Measurements from ENCODE around the gene ANO4. TPM values are rescaled to one million over a fixed set of nuclear protein-coding genes. Genes with fewer than 3 reads are reported as not detected.

Gene ANO4
- total and polyA plus RNA-seq, 4 experiments from 2014 or later, result not detected

- H3K4me3 ChIP-seq (ENCODE audit: low read length in 2 of 2), result no peak overlapping the region
- no peaks in the 10 kb centered on the region for H3K9me3 ChIP-seq (ENCODE audit: control insufficient read depth in 1 of 2, low read length in 2 of 2)
- ChIA-PET POLR2A (ENCODE audit: partially characterized antibody) (no interaction called here), CTCF (ENCODE audit: partially characterized antibody) (no interaction called here)
- Mint-ChIP-seq H3K9me3 (peaks cover 0 to 5% (median 3%) of the 10 kb centered on the region in 8 donors), H3K4me1 (no peaks in the 10 kb centered on the region), H3K4me3 (no peak overlapping the region), H3K27ac (no peak overlapping the region), H3K27me3 (no peaks in the 10 kb centered on the region), H3K36me3 (no peaks in the 10 kb centered on the region)
- intact Hi-C loops (cut with micrococcal nuclease), result no loop called here
- H3K27ac ChIP-seq (ENCODE audit: low read depth, low read length), result no peak overlapping the region
- no peak for DNase-seq
- H3K36me3 ChIP-seq (ENCODE audit: insufficient read depth, low read length), result no peaks in the 10 kb centered on the region
- no peaks in the 10 kb centered on the region for H3K27me3 ChIP-seq (ENCODE audit: insufficient read depth, low read length)
- H3K4me1 ChIP-seq (ENCODE audit: insufficient read depth, low read length), result no peaks in the 10 kb centered on the region
Measured at GRCh38 chr12:100896192-100896591, 101.6 kb downstream of the ANO4 start.

- no peaks in the 10 kb centered on the region for H3K4me1 ChIP-seq (ENCODE audit: insufficient read depth, low read length)
- H3K36me3 ChIP-seq (ENCODE audit: insufficient read depth, low read length), result no peaks in the 10 kb centered on the region
- no peak overlapping the region for H3K27ac ChIP-seq (ENCODE audit: low read depth, low read length)
- ChIA-PET CTCF (ENCODE audit: partially characterized antibody) (no interaction called here), POLR2A (ENCODE audit: partially characterized antibody) (no interaction called here)
- Mint-ChIP-seq H3K36me3 (no peaks in the 10 kb centered on the region), H3K27ac (no peak overlapping the region), H3K9me3 (peaks cover 0 to 5% (median 3%) of the 10 kb centered on the region in 8 donors), H3K27me3 (no peaks in the 10 kb centered on the region), H3K4me3 (no peak overlapping the region), H3K4me1 (no peaks in the 10 kb centered on the region)
- H3K9me3 ChIP-seq (ENCODE audit: control insufficient read depth in 1 of 2, low read length in 2 of 2), result no peaks in the 10 kb centered on the region
- no peak for DNase-seq
- no peaks in the 10 kb centered on the region for H3K27me3 ChIP-seq (ENCODE audit: insufficient read depth, low read length)
- intact Hi-C loops (cut with micrococcal nuclease), result no loop called here
- H3K4me3 ChIP-seq (ENCODE audit: low read length in 2 of 2), result no peak overlapping the region
Measured at GRCh38 chr12:100897240-100897639, 102.7 kb downstream of the ANO4 start.

GRCh38 chr12:100899301-100899700 is 104.7 kb downstream of the ANO4 start:
- ChIA-PET POLR2A (ENCODE audit: partially characterized antibody) (no interaction called here), CTCF (ENCODE audit: partially characterized antibody) (no interaction called here)
- no peak overlapping the region for H3K4me3 Mint-ChIP-seq
- no peak overlapping the region for H3K27ac Mint-ChIP-seq
- intact Hi-C loops (cut with micrococcal nuclease), result no loop called here
- no peaks in the 10 kb centered on the region for H3K36me3 ChIP-seq (ENCODE audit: insufficient read depth, low read length)
- DNase-seq, result no peak
- H3K9me3 Mint-ChIP-seq, result peaks cover 0 to 4% (median 2%) of the 10 kb centered on the region in 8 donors
- no peaks in the 10 kb centered on the region for H3K27me3 Mint-ChIP-seq
- no peak overlapping the region for H3K27ac ChIP-seq (ENCODE audit: low read depth, low read length)
- H3K4me1 ChIP-seq (ENCODE audit: insufficient read depth, low read length), result no peaks in the 10 kb centered on the region
- no peak overlapping the region for H3K4me3 ChIP-seq (ENCODE audit: low read length in 2 of 2)
- H3K4me1 Mint-ChIP-seq, result no peaks in the 10 kb centered on the region
- H3K27me3 ChIP-seq (ENCODE audit: insufficient read depth, low read length), result no peaks in the 10 kb centered on the region
- H3K36me3 Mint-ChIP-seq, result no peaks in the 10 kb centered on the region
- no peaks in the 10 kb centered on the region for H3K9me3 ChIP-seq (ENCODE audit: control insufficient read depth in 1 of 2, low read length in 2 of 2)

GRCh38 chr12:100900808-100901207 is 106.2 kb downstream of the ANO4 start:
- H3K27ac Mint-ChIP-seq, result no peak overlapping the region
- no peaks in the 10 kb centered on the region for H3K36me3 Mint-ChIP-seq
- Histone ChIP-seq H3K27ac (ENCODE audit: low read depth, low read length) (no peak overlapping the region), H3K36me3 (ENCODE audit: insufficient read depth, low read length) (no peaks in the 10 kb centered on the region), H3K9me3 (ENCODE audit: control insufficient read depth in 1 of 2, low read length in 2 of 2) (no peaks in the 10 kb centered on the region), H3K4me1 (ENCODE audit: insufficient read depth, low read length) (no peaks in the 10 kb centered on the region), H3K27me3 (ENCODE audit: insufficient read depth, low read length) (no peaks in the 10 kb centered on the region), H3K4me3 (ENCODE audit: low read length in 2 of 2) (no peak overlapping the region)
- DNase-seq, result no peak
- H3K9me3 Mint-ChIP-seq, result peaks cover 0 to 2% (median 2%) of the 10 kb centered on the region in 8 donors
- POLR2A ChIA-PET (ENCODE audit: partially characterized antibody), result no interaction called here
- H3K27me3 Mint-ChIP-seq, result no peaks in the 10 kb centered on the region
- CTCF ChIA-PET (ENCODE audit: partially characterized antibody), result no interaction called here
- intact Hi-C loops (cut with micrococcal nuclease), result no loop called here
- H3K4me1 Mint-ChIP-seq, result no peaks in the 10 kb centered on the region
- H3K4me3 Mint-ChIP-seq, result no peak overlapping the region

GRCh38 chr12:100901266-100901665 is 106.7 kb downstream of the ANO4 start:
- no peaks in the 10 kb centered on the region for H3K36me3 Mint-ChIP-seq

GRCh38 chr12:100904270-100904669 is 109.7 kb downstream of the ANO4 start:
- intact Hi-C loops (cut with micrococcal nuclease), result no loop called here
- H3K9me3 ChIP-seq (ENCODE audit: control insufficient read depth in 1 of 2, low read length in 2 of 2), result no peaks in the 10 kb centered on the region
- H3K4me1 Mint-ChIP-seq, result no peaks in the 10 kb centered on the region
- H3K9me3 Mint-ChIP-seq, result peaks cover 0 to 2% (median under 1%) of the 10 kb centered on the region in 8 donors
- H3K36me3 Mint-ChIP-seq, result no peaks in the 10 kb centered on the region
- no peaks in the 10 kb centered on the region for H3K4me1 ChIP-seq (ENCODE audit: insufficient read depth, low read length)
- H3K27me3 ChIP-seq (ENCODE audit: insufficient read depth, low read length), result no peaks in the 10 kb centered on the region
- H3K36me3 ChIP-seq (ENCODE audit: insufficient read depth, low read length), result no peaks in the 10 kb centered on the region
- H3K27ac ChIP-seq (ENCODE audit: low read depth, low read length), result no peak overlapping the region
- no peak overlapping the region for H3K4me3 ChIP-seq (ENCODE audit: low read length in 2 of 2)
- no peak overlapping the region for H3K27ac Mint-ChIP-seq
- no peak for DNase-seq
- H3K27me3 Mint-ChIP-seq, result no peaks in the 10 kb centered on the region
- ChIA-PET POLR2A (ENCODE audit: partially characterized antibody) (no interaction called here), CTCF (ENCODE audit: partially characterized antibody) (no interaction called here)
- H3K4me3 Mint-ChIP-seq, result no peak overlapping the region

More at GRCh38 chr12:100901266-100901665, 106.7 kb downstream of the ANO4 start:
- intact Hi-C loops (cut with micrococcal nuclease), result no loop called here
- Mint-ChIP-seq H3K27me3 (no peaks in the 10 kb centered on the region), H3K4me1 (no peaks in the 10 kb centered on the region), H3K27ac (no peak overlapping the region), H3K4me3 (no peak overlapping the region), H3K9me3 (peaks cover 0 to 2% (median 2%) of the 10 kb centered on the region in 8 donors)
- ChIA-PET CTCF (ENCODE audit: partially characterized antibody) (no interaction called here), POLR2A (ENCODE audit: partially characterized antibody) (no interaction called here)
- no peaks in the 10 kb centered on the region for H3K4me1 ChIP-seq (ENCODE audit: insufficient read depth, low read length)
- H3K27me3 ChIP-seq (ENCODE audit: insufficient read depth, low read length), result no peaks in the 10 kb centered on the region
- H3K36me3 ChIP-seq (ENCODE audit: insufficient read depth, low read length), result no peaks in the 10 kb centered on the region
- no peak overlapping the region for H3K27ac ChIP-seq (ENCODE audit: low read depth, low read length)
- DNase-seq, result no peak
- no peak overlapping the region for H3K4me3 ChIP-seq (ENCODE audit: low read length in 2 of 2)
- no peaks in the 10 kb centered on the region for H3K9me3 ChIP-seq (ENCODE audit: control insufficient read depth in 1 of 2, low read length in 2 of 2)

- Histone ChIP-seq H3K4me3 (ENCODE audit: low read length in 2 of 2) (no peak overlapping the region), H3K4me1 (ENCODE audit: insufficient read depth, low read length) (no peaks in the 10 kb centered on the region), H3K9me3 (ENCODE audit: control insufficient read depth in 1 of 2, low read length in 2 of 2) (no peaks in the 10 kb centered on the region), H3K27ac (ENCODE audit: low read depth, low read length) (no peak overlapping the region), H3K36me3 (ENCODE audit: insufficient read depth, low read length) (no peaks in the 10 kb centered on the region), H3K27me3 (ENCODE audit: insufficient read depth, low read length) (no peaks in the 10 kb centered on the region)
- ChIA-PET CTCF (ENCODE audit: partially characterized antibody) (no interaction called here), POLR2A (ENCODE audit: partially characterized antibody) (no interaction called here)
- no peak overlapping the region for H3K4me3 Mint-ChIP-seq
- H3K9me3 Mint-ChIP-seq, result peaks cover 0 to 4% (median 0%) of the 10 kb centered on the region in 8 donors
- H3K36me3 Mint-ChIP-seq, result no peaks in the 10 kb centered on the region
- no peaks in the 10 kb centered on the region for H3K4me1 Mint-ChIP-seq
- H3K27me3 Mint-ChIP-seq, result peaks cover 0 to 3% of the 10 kb centered on the region in 2 donors
- H3K27ac Mint-ChIP-seq, result no peak overlapping the region
- no peak for DNase-seq
- intact Hi-C loops (cut with micrococcal nuclease), result no loop called here
Measured at GRCh38 chr12:100908501-100908900, 113.9 kb downstream of the ANO4 start.

Measured in CD4-positive, alpha-beta memory T cell (primary cell).